ENCODE data around the gene YPEL3. TPM values are rescaled to one million over a fixed set of nuclear protein-coding genes. Genes with fewer than 3 reads are reported as not detected.
A peak's percentile ranks its signal among the peaks of the same experiment; 100 is the strongest.

Gene YPEL3
- polyA plus RNA-seq, 4 donors: 44.5 to 78.0 (median 68.7) TPM

DNA sequence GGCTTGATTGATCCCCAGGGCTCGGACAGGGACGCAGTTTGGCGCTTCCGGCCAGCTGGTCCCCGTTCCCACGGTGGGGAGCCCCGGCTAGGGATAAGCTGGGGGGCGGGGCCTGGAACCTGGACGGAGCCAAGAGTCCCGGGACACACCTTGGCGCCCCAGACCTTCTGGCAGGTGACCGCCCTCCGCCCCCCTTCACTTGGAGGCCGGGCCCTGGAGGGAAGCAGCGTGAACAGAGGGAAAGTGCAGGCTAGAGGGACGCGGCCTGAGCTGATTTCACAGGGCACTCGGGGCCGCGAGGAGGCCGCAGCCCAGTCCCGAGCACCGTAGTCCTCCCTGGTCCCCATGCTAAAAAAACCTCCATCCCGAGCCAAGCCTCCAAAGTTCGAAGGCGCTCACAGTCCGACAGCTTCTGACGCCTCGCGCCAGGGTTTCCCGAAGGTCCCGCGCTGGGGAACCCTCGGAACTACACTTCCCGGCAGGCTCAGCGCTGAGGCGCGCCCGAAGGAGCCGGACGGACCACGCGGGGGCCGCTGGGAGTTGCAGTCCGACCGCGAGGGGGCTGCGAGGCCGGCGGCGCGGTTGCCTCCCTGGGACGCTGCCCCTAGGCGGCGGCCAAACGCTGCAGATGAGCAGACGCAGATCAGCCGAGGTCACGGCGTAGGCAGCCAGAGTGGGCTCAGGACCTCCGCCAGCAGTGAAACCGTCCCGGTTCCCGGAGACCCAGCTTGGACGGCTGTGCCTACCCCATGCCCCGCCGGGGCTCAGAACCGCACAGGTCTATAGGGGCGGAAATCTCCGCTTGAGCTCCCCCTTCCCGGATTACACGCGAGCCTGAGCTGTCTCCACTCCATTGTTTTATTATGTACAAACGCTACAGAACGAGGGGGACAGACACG, 4.3 kb downstream of the YPEL3 start, which contains the start of gene TBX6:
Gene TBX6 (minus strand): TSS at position 451 of the 899 bp plus-strand sequence. CDS start 731 bp downstream, outside the sequence.
- peak; percentile 80 to 86 (median 82) for DNase-seq (ENCODE audit: low read depth in 4 of 4, low spot score in 2 of 4)

DNA sequence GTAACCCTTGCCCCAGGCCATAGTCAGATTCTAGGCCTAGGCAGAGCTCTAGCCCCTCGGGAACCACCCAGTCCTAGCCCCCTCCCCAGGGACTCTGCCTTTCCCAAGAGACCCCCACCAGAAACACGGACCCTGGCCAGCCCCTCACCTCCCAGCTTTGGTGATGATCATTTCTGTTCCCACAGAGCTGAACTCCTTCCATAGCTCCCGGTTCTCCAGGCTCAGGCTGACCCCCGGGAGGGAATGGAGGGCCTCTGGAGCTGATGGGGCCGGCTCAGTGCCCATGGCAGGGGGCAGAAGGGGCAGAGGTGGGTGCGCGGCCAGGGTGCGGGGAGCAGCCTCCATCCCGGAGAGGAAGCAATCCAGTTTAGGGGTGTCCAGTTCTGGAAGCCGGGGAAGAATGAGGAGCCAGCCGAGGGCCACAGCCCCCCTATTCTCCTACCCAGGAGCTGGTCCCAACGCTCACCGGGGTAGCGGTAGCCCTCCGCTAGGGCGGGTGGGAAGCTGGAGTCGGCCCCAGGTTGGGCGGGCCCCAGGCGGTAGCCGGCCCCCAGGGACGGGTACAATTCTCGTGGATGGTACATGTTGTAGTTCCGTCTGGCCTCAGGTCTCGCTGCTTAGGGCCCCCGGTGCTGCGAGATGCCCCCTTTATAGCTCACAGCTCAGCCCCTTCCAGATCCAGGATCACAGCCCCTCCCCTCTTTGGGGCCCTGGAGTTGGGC, 5.2 kb downstream of the YPEL3 start:
- no peak for DNase-seq (ENCODE audit: low read depth in 4 of 4, low spot score in 2 of 4)

GRCh38 chr16:30088832-30089624, 7.0 kb downstream of the YPEL3 start:
- DNase-seq (ENCODE audit: low read depth in 4 of 4, low spot score in 2 of 4): no peak

DNA sequence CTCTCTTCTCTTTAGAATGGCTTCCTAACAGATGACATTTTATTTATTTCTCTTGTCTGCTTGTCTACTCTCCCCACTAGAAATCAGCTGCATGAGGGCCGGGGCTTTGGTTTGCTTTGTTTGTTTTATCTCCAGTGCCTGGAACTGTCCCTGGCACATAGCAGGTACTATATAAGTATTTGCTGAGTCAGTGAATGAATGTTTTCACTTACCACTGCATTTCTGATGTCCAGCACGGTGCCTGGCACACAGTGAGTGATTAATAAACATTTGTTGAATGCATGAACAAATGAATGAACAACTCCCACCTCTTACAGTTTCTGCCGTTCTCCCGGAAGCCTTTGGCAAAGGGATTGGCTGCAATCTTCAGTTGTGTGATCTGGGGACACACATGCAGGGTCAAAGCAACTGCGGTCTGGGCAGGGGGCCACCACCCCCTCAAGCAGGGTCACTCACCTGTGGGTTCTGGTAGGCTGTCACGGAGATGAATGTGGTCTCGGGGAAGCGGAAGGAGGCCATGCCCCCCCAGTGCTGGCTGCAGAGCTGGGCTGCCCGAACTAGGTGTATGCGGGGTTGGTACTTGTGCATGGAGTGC, 7.7 kb downstream of the YPEL3 start:
- no peak for DNase-seq (ENCODE audit: low read depth in 4 of 4, low spot score in 2 of 4)

GRCh38 chr16:30087181-30087898, 8.7 kb downstream of the YPEL3 start:
- no peak for DNase-seq (ENCODE audit: low read depth in 4 of 4, low spot score in 2 of 4)

- DNase-seq (ENCODE audit: low read depth in 4 of 4, low spot score in 2 of 4): no peak
These were observed 9.5 kb downstream of the YPEL3 start for GRCh38 chr16:30086291-30087140.

- DNase-seq (ENCODE audit: low read depth in 4 of 4, low spot score in 2 of 4): no peak
These were observed 10.2 kb downstream of the YPEL3 start for GRCh38 chr16:30085820-30086219.

DNA sequence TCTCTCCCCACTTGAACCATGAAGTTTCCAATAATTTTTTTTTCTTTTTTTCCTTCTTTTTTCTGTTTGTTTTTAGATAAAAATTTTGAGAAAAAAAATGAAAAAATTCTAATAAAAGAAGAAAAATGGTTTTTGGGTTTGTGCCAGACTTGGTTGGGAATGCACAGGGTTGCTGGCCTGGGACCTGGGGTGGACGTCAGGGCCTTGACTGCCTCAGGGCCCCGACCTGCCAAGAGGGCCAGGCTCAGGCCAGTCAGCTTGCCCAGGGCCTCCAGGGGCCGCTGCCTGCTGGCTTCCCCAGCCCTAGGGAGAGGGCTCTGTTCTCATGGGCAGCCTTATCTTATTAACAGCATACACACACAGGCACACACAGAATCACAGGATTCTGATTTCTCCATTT, 10.8 kb downstream of the YPEL3 start:
- no peak for DNase-seq (ENCODE audit: low read depth in 4 of 4, low spot score in 2 of 4)

GRCh38 chr16:30084816-30085159, 11.2 kb downstream of the YPEL3 start:
- DNase-seq (ENCODE audit: low read depth in 4 of 4, low spot score in 2 of 4): no peak

- no peak for DNase-seq (ENCODE audit: low read depth in 4 of 4, low spot score in 2 of 4)
These were observed 11.8 kb downstream of the YPEL3 start for GRCh38 chr16:30084096-30084815.

DNA sequence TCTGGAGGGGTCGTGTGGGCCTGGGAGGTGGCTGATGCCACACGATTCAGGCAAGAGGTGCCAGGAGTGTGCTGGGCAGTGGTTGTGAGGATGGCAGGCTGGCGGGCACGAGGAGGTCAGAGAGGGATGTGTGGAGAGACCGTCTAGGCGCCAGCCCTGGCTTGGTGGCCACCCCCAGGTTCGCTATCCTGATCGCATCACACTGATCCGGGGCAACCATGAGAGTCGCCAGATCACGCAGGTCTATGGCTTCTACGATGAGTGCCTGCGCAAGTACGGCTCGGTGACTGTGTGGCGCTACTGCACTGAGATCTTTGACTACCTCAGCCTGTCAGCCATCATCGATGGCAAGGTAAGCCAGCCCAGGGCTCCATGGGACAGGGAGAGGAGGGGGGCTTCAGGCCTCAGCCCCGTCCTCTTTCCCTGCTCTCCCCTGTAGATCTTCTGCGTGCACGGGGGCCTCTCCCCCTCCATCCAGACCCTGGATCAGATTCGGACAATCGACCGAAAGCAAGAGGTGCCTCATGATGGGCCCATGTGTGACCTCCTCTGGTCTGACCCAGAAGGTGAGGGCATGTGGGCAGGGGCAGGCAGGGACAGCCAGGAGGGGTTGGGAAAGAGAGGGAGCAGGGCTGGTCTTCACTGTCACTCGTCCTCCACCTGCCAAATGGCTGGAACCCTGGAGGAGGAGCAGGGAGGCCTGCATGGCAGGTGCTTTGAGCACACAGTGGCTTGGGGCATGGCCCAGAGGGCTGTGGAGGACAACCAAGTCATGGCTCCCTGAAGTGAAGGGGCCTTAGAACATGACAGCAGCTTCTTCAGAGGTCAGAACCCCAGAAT, 12.6 kb downstream of the YPEL3 start:
- DNase-seq (ENCODE audit: low read depth in 4 of 4, low spot score in 2 of 4): no peak

GRCh38 chr16:30082545-30083090, 13.4 kb downstream of the YPEL3 start:
- DNase-seq (ENCODE audit: low read depth in 4 of 4, low spot score in 2 of 4): no peak

DNA sequence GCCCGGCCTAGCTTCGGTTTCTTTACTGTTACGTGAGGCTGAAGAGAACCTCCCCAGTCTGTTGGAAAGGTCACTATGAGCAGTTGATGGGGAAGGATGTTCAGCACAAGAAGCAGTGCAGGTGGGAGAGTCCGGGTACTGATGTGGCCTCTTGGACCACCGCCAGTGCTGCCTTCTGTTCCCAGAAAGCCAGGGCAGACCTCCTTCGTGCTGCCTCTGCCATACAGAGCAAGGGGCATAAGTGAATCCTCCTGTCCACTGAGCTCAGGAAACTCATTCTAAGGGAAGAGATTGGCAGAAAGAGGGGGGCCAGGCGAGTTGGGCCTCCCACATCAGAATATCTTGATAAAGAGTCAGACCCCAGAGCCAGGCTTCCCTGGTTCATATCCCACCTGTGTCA, 16.5 kb downstream of the YPEL3 start:
- DNase-seq (ENCODE audit: low read depth in 4 of 4, low spot score in 2 of 4): no peak

GRCh38 chr16:30078744-30079143, 17.3 kb downstream of the YPEL3 start:
- no peak for DNase-seq (ENCODE audit: low read depth in 4 of 4, low spot score in 2 of 4)

DNA sequence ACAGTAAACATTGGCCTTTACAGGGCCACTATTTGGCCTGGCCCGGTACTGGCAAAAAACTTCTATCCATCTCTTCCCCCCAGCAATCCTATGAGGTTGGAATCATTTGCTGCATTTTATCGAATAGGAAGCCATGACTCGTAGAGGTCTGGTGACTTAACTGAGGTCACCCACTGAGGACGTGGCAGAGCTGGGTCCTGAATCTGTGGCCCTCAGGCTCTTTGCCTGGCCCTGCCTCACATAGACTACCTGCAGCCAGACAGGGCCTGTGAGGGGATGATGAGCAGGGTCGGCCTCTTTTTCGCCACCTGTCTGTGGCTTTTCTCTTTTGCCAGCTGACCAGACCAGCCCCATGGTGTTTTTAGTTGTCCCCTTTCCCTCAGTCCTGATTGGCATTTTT, 18.4 kb downstream of the YPEL3 start:
- no peak for DNase-seq (ENCODE audit: low read depth in 4 of 4, low spot score in 2 of 4)

GRCh38 chr16:30076276-30076791, 19.7 kb downstream of the YPEL3 start:
- DNase-seq (ENCODE audit: low read depth in 4 of 4, low spot score in 2 of 4): no peak
